Mononuclear cell (primary cell): ENCODE measurements around the gene SAMD10. TPM values are rescaled to one million over a fixed set of nuclear protein-coding genes. Genes with fewer than 3 reads are reported as not detected.
"Not testable (repeated sequence)": the region's sequence is repeated elsewhere in the genome, so short reads cannot be mapped to it uniquely, and the experiment has no call there.

Source experiments
- H3K27me3 ChIP-seq: 2 replicates; pipeline ENCODE4 v1.6.0; 2011; ENCODE audit warnings: low read length, control low read depth; ENCODE audit not compliant: insufficient read depth
- H3K4me1 ChIP-seq: 2 replicates; pipeline ENCODE4 v1.5.1; 2011; ENCODE audit warnings: mild to moderate bottlenecking, low read length, control low read depth; ENCODE audit not compliant: insufficient read depth
- H3K4me3 ChIP-seq: 2 replicates; pipeline ENCODE4 v1.5.1; 2011; ENCODE audit warnings: mild to moderate bottlenecking, low read length, moderate library complexity
- H3K9me3 ChIP-seq: 2 replicates; pipeline ENCODE4 v1.5.1; 2011; ENCODE audit warnings: low read depth, mild to moderate bottlenecking, control low read depth, low read length
- total RNA-seq: library from RNA; depleted of rRNA; stranded (reverse); fragments of >200 nt; gene quantifications from one replicate; pipeline ENCODE4 v1.2.3, GENCODE V29; 2012

The SAMD10 gene
- total RNA-seq, 1 donor, result 2.3 TPM

GRCh38 chr20:63934271-63935068 is 45.0 kb downstream of the SAMD10 start:
- H3K9me3 ChIP-seq, result no peaks in the 10 kb centered on the region
- no peaks in the 10 kb centered on the region for H3K4me1 ChIP-seq
- no peak overlapping the region for H3K4me3 ChIP-seq
- no peaks in the 10 kb centered on the region for H3K27me3 ChIP-seq

- H3K9me3 ChIP-seq, result no peaks in the 10 kb centered on the region
- H3K4me1 ChIP-seq, result no peaks in the 10 kb centered on the region
- no peaks in the 10 kb centered on the region for H3K27me3 ChIP-seq
- no peak overlapping the region for H3K4me3 ChIP-seq
These were observed 45.8 kb downstream of the SAMD10 start for GRCh38 chr20:63933646-63934045.

- no peaks in the 10 kb centered on the region for H3K4me1 ChIP-seq
- no peak overlapping the region for H3K4me3 ChIP-seq
- no peaks in the 10 kb centered on the region for H3K27me3 ChIP-seq
- no peaks in the 10 kb centered on the region for H3K9me3 ChIP-seq
These were observed 46.8 kb downstream of the SAMD10 start for GRCh38 chr20:63932606-63933160.

- Histone ChIP-seq H3K4me3 (no peak overlapping the region), H3K27me3 (no peaks in the 10 kb centered on the region), H3K4me1 (no peaks in the 10 kb centered on the region), H3K9me3 (no peaks in the 10 kb centered on the region)
These were observed 47.7 kb downstream of the SAMD10 start for GRCh38 chr20:63931735-63932134.

GRCh38 chr20:63930971-63931553 is 48.4 kb downstream of the SAMD10 start:
- H3K27me3 ChIP-seq, result no peaks in the 10 kb centered on the region
- no peaks in the 10 kb centered on the region for H3K4me1 ChIP-seq
- no peak overlapping the region for H3K4me3 ChIP-seq
- no peaks in the 10 kb centered on the region for H3K9me3 ChIP-seq

- not testable (repeated sequence) for H3K4me1 ChIP-seq, H3K27me3 ChIP-seq, H3K4me3 ChIP-seq, H3K9me3 ChIP-seq
These were observed 50.0 kb downstream of the SAMD10 start for GRCh38 chr20:63929473-63929883.

- no peaks in the 10 kb centered on the region for H3K9me3 ChIP-seq
- H3K4me1 ChIP-seq, result no peaks in the 10 kb centered on the region
- no peaks in the 10 kb centered on the region for H3K27me3 ChIP-seq
- H3K4me3 ChIP-seq, result no peak overlapping the region
These were observed 50.4 kb downstream of the SAMD10 start for GRCh38 chr20:63929071-63929470.

- no peak overlapping the region for H3K4me3 ChIP-seq
- no peaks in the 10 kb centered on the region for H3K4me1 ChIP-seq
- H3K9me3 ChIP-seq, result no peaks in the 10 kb centered on the region
- no peaks in the 10 kb centered on the region for H3K27me3 ChIP-seq
These were observed 53.1 kb downstream of the SAMD10 start for GRCh38 chr20:63926298-63926697.

- Histone ChIP-seq H3K4me3 (no peak overlapping the region), H3K4me1 (no peaks in the 10 kb centered on the region), H3K27me3 (no peaks in the 10 kb centered on the region), H3K9me3 (no peaks in the 10 kb centered on the region)
These were observed 55.2 kb downstream of the SAMD10 start for GRCh38 chr20:63924241-63924640.

Other genes starting within 250 kb of the SAMD10 start
- 117 TPM for gene LIME1, start 243.0 kb downstream of the SAMD10 start, total RNA-seq
- 17.1 TPM for gene SLC2A4RG, start 239.9 kb downstream of the SAMD10 start, total RNA-seq
- gene ZBTB46, start 148.4 kb downstream of the SAMD10 start, total RNA-seq, result 2.1 TPM
- gene ABHD16B, start 118.1 kb downstream of the SAMD10 start, total RNA-seq, result not detected
- gene TPD52L2, start 114.4 kb downstream of the SAMD10 start, total RNA-seq, result 54.8 TPM
- gene DNAJC5, start 84.5 kb downstream of the SAMD10 start, total RNA-seq, result 26.0 TPM
- gene UCKL1, start 23.2 kb downstream of the SAMD10 start, total RNA-seq, result 16.9 TPM
- gene ZNF512B, start 9.7 kb downstream of the SAMD10 start, total RNA-seq, result 5.5 TPM
- gene PRPF6, start 1.5 kb upstream of the SAMD10 start, total RNA-seq, result 36.6 TPM
- gene C20orf204, start 56.5 kb upstream of the SAMD10 start, total RNA-seq, result 2.9 TPM
- gene SOX18, start 70.0 kb upstream of the SAMD10 start, total RNA-seq, result not detected
- gene TCEA2, start 83.6 kb upstream of the SAMD10 start, total RNA-seq, result 6.0 TPM
- gene RGS19, start 99.9 kb upstream of the SAMD10 start, total RNA-seq, result 33.6 TPM
- 1.3 TPM for gene OPRL1, start 100.4 kb upstream of the SAMD10 start, total RNA-seq
- 0.42 TPM for gene LKAAEAR1, start 104.8 kb upstream of the SAMD10 start, total RNA-seq
- not detected for gene NPBWR2, start 127.9 kb upstream of the SAMD10 start, total RNA-seq
- not detected for gene MYT1, start 184.8 kb upstream of the SAMD10 start, total RNA-seq